GM18861 (cell line): ENCODE measurements around the gene MYO9B.
A peak's percentile ranks its signal among the peaks of the same experiment; 100 is the strongest.

Source experiments
- ATAC-seq: cut with Tn5 transposase; IDR thresholded peaks from one replicate; pipeline ENCODE4 v1.9.1; 2021; ENCODE audit not compliant: unreplicated experiment

MYO9B gene

GRCh38 chr19:17061205-17061604, 14.4 kb upstream of the MYO9B start:
- ATAC-seq: no peak

DNA sequence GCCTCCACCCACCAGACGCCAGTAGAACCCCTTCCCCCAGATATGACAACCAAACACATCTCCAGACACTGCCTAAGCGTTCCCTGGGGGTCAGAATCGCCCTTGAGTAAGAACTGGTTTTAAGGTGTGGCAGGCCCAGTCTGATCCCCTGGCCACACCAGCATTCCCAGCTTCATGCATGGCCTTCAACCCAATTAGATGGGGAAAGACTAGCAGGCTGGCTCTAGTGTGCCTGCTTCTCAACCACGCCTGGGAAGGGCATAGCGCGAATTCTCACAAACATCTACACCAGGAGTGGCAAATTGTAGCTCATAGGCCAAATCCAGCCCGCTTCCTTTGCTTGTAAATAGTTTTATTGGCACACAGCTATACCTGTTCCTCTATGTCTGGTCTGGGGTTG, 13.9 kb upstream of the MYO9B start:
- ATAC-seq: no peak

- no peak for ATAC-seq
Measured at GRCh38 chr19:17063428-17063827, 12.1 kb upstream of the MYO9B start.

DNA sequence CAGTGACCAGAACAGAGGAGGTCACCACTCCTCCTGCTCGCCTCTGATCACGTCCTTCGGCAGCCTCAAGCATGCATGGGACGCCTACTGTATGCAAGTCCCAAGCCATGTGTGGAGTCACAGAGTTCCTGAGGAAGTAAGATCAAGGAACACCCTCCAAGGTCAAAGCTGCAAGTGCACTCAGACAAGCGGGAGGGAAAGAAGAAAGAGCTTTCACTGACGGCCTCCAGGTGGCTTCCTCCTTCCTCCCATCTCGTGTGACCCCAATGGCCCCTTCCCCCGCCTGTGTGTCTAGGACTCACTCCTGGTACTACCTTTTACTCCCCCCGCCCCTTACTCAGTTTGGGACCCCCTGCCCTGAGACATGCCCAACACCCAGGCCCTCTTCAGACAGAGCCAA, 6.4 kb upstream of the MYO9B start:
- no peak for ATAC-seq

DNA sequence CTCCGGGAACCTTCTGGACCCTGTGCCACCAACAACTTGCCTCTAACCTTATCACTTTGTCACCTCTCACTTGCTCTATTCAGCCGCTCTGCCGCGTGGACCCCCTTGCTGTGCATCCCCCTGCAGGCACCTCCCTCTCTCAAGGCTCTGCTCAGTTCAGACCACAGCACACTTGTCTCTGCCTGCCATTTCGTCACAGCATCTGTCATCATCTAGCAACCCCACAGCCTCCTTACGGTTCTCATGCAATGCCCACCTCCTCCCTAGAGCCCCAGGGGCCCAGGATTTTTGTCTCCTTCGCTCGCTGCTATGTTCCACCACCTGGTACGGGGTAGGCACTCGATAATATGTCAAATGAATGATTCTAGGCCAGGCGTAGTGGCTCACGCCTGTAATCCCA, 5.2 kb upstream of the MYO9B start:
- no peak for ATAC-seq

DNA sequence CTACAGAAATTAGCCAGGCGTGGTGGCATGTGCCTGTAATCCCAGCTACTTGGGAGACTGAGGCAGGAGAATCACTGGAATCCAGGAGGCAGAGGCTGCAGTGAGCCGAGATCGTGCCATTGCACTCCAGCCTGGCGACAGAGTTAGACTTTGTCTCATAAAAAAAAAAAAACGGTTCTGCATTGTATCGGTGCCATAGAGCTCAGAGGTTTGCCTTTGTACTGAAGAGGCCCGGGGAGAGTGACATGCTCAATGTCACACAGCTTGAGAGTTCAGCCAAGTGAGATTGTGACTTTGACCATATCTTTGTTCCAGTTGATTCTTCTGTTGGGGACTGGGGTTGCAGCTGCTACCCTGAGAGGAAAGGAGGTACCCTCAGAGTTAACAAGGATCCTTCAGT, 4.7 kb upstream of the MYO9B start:
- no peak for ATAC-seq

DNA sequence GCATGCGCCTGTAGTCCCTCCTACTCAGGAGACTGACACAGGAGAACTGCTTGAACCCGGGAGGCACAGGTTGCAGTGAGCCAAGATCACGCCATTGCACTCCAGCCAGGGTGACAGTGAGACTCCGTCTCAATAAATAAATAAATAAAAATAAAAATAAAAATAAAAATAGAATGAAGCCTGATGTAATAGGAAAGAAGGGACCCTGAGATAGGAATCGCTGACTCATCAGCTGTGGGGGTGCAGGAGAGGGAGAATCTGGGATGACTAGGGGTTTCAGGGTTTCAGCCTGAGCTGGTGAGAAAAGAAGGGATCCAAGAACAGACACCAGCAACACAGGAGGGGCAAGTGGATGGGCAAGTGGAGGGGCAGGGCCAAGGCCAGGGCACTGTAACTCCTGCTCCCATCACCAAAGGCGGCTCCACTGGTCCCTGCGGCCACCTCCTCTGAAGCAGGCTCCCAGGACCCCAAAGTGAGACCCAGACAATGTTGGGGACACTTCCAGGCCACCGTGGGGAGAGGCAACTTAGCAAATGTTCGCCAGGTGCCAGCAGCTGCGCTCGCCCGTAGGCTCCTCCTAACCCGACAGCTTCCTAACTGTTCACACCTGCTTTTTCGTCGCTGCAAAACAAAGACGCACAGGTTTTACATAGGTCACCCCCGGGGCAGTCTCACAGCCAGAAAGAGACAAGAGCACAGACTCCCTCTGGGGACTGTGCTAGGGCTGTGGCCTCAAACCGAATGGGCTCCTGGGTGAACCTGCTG, 1.5 kb upstream of the MYO9B start:
- no peak for ATAC-seq

DNA sequence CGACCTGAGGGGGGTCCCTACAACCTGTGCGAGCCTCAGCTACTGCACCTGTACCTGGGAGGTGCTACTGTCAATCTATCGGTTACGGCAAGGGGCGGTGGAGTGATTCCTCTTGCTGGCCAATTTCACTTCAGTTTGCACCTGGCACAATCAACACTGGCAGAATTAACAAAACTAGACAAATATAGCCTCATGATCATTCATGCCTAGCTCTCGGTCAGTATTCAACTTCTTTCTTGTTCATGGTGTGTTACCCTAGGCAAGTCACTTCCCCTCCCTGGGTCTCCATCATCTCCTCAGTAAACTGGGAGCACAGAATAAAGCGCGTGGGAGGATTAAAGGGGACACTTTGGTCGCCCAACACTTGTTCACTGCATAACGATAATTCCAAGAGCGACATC, 943 bp upstream of the MYO9B start:
- no peak for ATAC-seq

- ATAC-seq: no peak
Measured at GRCh38 chr19:17075864-17076542, 426 bp downstream of the MYO9B start.

DNA sequence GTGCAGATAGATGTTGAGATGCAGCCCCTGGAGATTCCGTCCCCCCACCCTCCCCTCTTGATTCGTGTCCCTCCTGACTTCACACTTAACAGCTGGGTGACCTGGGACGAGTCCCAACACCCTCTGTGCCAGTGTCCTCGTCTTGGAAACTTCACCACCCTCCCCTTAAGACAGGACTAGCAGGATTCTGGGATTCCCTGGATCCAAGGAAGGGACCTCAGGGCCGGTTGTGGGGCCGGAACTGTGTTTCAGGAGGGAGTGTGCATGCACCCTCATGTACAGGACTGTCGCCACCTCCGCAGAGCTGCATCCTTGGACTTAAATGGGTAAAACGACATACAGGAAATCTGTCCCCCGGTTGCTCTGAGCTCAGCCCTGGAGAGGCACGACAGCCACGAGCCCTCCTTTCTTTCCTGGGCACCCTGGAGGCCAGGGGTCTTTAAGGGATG, 990 bp downstream of the MYO9B start:
- ATAC-seq: no peak

- no peak for ATAC-seq
Measured at GRCh38 chr19:17077447-17078028, 2.0 kb downstream of the MYO9B start.

DNA sequence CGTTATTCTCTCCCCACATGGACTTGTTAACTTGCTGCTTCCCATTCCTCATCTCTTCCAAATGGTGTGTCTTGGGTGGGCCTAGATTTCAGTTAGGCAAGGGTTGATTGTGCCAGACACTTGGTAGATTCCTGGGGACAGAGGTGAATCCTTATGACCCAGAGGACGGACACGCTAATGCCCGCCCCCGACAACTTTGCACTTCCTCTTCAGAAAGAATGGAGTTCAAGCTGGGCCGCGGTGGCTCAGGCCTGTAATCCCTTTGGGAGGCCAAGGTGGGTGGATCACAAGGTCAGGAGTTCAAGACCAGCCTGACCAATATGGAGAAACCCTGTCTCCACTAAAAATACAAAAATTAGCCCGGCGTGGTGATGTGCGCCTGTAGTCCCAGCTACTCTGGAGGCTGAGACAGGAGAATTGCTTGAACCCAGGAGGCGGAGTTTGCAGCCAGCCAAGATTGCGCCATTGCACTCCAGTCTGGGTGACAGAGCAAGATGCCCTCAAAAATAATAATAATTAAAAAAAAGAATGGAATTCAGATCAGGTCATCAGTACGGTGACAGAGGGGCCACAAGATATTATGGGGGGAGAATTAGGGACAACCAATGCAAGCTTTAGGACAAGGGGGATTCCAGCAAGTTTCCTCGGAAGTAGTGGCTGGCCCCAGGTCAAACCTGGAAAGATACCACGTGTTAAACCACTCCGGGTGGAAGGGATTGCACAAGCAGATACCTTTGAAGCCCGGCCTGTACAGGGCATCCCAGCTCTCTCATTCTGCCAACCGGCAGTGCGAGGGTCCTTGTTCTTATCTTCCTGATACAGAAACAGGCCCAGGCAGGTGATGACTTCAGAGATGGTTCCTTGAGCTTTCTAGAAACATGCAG, 2.7 kb downstream of the MYO9B start:
- ATAC-seq: no peak

- no peak for ATAC-seq
Measured at GRCh38 chr19:17078920-17079709, 3.5 kb downstream of the MYO9B start.

DNA sequence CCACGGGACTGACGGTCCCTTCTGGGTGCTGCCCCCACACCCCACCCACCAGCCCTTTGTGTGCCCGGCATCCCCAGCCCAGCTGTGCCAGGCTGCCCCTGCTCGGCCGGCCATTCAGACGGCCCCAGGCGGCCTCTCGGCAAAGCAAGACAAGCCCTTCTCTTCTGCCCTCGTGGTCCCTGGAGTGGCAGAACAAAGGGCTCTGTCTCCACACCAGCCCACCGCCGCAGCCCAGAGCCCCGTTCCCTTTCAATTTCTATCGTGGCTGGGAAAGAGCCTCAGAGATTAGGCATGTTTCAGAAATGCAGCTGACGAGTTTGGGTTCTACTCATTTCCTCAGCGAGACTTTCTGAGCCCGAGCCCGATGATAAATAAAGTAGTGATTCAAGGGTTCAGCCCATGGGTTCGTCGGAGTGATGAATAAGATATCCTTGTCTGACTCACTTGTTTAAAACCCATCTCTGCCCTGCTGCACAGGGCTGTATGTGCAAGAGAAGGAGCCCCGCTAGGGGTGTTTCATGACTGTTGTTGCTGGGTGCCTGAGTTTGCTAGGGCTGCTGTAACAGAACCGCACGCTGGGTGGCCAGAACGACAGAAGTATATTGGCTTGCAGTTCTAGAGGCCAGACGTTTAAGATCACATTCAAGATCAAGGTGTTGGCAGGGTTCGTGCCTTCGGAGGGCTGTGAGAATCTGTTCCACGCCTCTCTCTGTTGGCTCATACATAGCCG, 4.3 kb downstream of the MYO9B start:
- peak; percentile 28 for ATAC-seq

- no peak for ATAC-seq
Measured at GRCh38 chr19:17080440-17080801, 4.8 kb downstream of the MYO9B start.

DNA sequence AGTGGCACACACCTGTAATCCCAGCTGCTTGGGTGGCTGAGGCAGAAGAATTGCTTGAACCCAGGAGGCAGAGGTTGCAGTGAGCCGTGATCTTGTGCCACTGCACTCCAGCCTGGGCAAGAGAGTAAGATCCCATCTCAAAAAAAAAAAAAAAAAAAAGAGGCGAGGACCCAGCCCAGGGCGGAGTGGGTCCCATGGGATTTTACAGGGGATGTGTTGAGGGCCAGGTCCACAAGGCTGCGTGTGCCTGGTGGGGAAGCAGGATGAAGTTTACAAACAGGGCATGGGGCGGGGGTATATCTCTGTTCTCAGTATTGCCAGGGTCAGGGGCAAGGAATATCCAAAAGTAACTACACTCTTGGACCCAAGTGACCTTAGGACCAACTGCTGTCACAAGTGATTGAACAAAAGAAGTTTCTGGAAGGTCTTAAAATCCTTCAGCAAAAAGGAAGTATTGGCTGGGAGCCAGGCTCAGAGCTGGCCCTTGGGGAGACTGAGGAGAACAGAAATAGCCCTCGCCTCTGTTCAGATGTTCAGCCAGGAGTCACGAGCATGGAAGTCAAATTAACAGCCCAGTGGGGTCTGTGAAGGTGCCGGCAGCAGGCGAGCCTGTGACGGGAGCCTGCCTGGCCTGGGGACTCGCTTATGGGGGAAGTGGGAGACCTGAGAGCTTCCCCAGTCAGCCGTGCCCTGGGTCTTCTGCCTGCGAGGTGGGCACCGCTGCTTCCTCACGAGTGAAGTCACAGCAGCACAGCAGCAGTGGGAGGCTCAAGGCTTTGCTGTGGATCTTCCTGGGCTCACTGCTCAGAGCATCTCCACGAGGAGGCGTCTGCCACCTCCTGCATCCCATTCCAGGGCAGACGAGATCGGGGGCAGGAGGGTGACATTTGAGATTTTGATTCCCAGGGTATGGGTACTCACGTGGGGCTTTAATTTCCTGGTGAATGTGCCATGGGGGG, 6.4 kb downstream of the MYO9B start:
- no peak for ATAC-seq

DNA sequence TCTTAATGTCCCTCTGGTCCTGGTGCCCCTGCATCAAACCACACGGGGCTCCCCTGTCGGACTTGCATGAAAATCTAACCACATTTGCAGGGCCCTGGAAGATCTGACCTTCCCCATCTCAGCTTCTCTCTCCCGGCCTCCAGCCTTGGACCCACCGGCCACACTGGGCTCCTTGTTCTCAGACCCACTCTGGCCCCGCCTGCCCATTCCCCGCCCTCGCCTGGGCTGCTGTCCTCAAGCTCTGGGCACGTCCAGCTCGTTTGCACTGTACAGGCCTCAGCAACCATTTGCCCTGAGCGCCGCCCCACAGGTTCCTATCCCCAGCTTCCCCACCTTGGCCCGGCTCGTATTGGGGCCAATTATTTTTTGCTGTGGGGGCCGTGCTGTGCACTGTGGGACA, 10.5 kb downstream of the MYO9B start:
- ATAC-seq: no peak

DNA sequence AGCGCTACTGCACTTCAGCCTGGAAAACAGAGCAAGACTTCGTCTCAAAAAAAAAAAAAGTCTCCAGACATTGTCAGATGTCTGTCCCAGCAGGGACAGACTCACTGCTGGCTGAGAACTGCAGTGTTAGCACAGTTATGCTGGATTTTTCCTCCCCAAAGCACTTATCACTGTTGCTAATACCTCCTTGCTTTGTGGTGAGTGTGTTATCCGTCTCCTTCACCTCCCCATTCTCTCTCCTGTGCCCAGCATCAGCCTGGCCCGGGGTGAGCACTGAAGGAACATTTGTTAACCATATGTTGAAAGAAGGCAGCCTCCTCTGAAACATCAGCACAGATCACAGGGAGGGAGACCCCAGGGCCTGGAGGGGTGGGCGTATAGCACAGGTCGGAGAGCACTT, 11.3 kb downstream of the MYO9B start:
- no peak for ATAC-seq

- ATAC-seq: no peak
Measured at GRCh38 chr19:17088552-17088951, 13.0 kb downstream of the MYO9B start.
